Right lobe of liver (tissue), 6 donors: ENCODE measurements around the gene CCDC71. TPM values are rescaled to one million over a fixed set of nuclear protein-coding genes. Genes with fewer than 3 reads are reported as not detected.
A peak's percentile ranks its signal among the peaks of the same experiment; 100 is the strongest.

ENCODE experiments used
- ATAC-seq, 4 donors: fragments of 200-7000 bp; cut with Tn5 transposase; one replicate each; pipeline ENCODE4 v1.9.1; 2020; ENCODE audit warnings: mild to moderate bottlenecking in 4 of 4, moderate library complexity in 4 of 4
- DNase-seq, 3 donors: peaks; one replicate each; pipeline ENCODE4 v3.0.0-alpha.2; 2020
- H3K27ac ChIP-seq, 3 donors: fragments of 200-600 bp; one replicate each; pipeline ENCODE4 v1.8.0; 2022
- H3K27me3 ChIP-seq, 2 donors: fragments of 200-600 bp; one replicate each; pipeline ENCODE4 v1.8.0; 2022
- H3K36me3 ChIP-seq, 4 donors: fragments of 200-600 bp; sonication (generic) in 1 of 4; one replicate each; pipeline versions ENCODE4 v1.5.1 to v1.8.0; 2017 to 2022; ENCODE audit warnings: control low read depth in 1 of 4
- H3K4me1 ChIP-seq, 4 donors: fragments of 200-600 bp; sonication (generic) in 1 of 4; one replicate each; pipeline versions ENCODE4 v1.5.1 to v1.8.0; 2017 to 2022; ENCODE audit warnings: control low read depth in 1 of 4
- H3K4me3 ChIP-seq, 3 donors: fragments of 200-600 bp; one replicate each; pipeline ENCODE4 v1.8.0; 2022
- H3K9me3 ChIP-seq, 4 donors: fragments of 200-600 bp; sonication (generic) in 1 of 4; one replicate each; pipeline versions ENCODE4 v1.5.1 to v1.8.0; 2017 to 2022; ENCODE audit warnings: control low read depth in 1 of 4
- POLR2A ChIP-seq: fragments of 450-650 bp; IDR thresholded peaks from one replicate; pipeline ENCODE4 v1.6.1; 2017; ENCODE audit warnings: antibody characterized with exemption, mild to moderate bottlenecking
- WGBS: methylation state at CpG from one replicate; pipeline ENCODE4 v1.1.6; 2018; ENCODE audit warnings: low coverage, low lambda C conversion rate; ENCODE audit not compliant: insufficient coverage; ENCODE audit errors: missing lambda C conversion rate; 5-methylcytosine and 5-hydroxymethylcytosine counted together
- intact Hi-C, 2 donors: fragments of 100-400 bp; cut with DNase I; formaldehyde crosslinking; loops; one replicate each; pipeline versions ENCODE4 v1.11.2 to v1.14.1; 2022
- total RNA-seq, 6 experiments: library from RNA; depleted of rRNA in 2 of 6; stranded (reverse); fragments of >200 nt in 2 of 6; fragmentation: NEBNext Ultra II Directional in 3 of 6; extraction: Animal tissue kit (Norgen Biotek cat#: 25700) in 3 of 6; gene quantifications; one replicate each; pipeline versions ENCODE4 v1.1.0 to v1.2.4, GENCODE V29; 2016 to 2023
- TF ChIP-seq, protein P1 (sequence below), 4 donors: fragments of 200-600 bp in 3 of 4; fragments of 450-650 bp in 1 of 4; IDR thresholded peaks; one replicate each; pipeline versions ENCODE4 v1.5.1 to v1.8.0; 2016 to 2022; ENCODE audit warnings: antibody characterized with exemption in 4 of 4, mild to moderate bottlenecking in 2 of 4
- donor health status: DM: no; HTN: yes; CAD: no.
- donor health status: DM: no; HTN: no; CAD: no.
- donor health status: DM: no; HTN: no; CAD: no.
- donor health status: DM: no; HTN: yes; CAD: no.
- donor health status: DM: no; HTN: yes; CAD: no.

The CCDC71 gene
- total RNA-seq, 6 experiments from 2014 or later, result 8.0 to 18.9 (median 8.6) TPM

DNA sequence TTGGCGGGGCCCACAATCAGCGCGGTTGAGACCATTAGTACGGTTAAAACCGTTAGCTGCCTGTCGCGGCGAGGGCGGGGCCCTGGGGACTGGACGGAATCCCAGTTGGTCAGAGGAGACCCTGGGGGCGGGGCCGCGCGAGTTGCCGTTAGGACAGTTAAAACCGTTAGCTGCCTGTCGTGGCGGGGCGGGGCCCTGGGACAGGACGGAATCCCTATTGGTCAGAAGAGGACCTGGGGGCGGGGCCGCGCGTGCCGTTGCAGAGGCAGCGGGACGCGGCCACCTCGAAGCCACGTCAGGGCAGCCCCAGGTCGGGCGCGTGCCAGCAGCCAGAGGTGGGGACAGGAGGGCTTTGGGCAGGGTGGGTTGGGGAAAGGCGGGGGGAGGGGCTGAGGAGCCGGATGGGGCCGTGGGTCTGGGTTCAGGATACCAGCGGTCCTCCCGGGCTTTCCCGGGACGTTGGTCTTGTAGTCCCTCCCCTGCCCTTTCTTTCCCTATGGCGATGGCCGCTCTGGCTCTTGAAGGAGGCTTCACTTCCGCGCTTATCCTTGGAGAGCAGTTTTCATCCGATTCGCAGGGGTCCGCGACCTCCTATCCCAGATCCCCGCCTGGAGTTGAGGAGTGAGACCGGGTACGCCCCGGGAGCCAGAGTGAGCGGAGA is 33.2 kb upstream of the CCDC71 start:
- DNase-seq (peak; percentile 81 to 90 (median 87)), ATAC-seq (peak; percentile 69 to 97 (median 94))
- TF ChIP-seq, protein P1, sequence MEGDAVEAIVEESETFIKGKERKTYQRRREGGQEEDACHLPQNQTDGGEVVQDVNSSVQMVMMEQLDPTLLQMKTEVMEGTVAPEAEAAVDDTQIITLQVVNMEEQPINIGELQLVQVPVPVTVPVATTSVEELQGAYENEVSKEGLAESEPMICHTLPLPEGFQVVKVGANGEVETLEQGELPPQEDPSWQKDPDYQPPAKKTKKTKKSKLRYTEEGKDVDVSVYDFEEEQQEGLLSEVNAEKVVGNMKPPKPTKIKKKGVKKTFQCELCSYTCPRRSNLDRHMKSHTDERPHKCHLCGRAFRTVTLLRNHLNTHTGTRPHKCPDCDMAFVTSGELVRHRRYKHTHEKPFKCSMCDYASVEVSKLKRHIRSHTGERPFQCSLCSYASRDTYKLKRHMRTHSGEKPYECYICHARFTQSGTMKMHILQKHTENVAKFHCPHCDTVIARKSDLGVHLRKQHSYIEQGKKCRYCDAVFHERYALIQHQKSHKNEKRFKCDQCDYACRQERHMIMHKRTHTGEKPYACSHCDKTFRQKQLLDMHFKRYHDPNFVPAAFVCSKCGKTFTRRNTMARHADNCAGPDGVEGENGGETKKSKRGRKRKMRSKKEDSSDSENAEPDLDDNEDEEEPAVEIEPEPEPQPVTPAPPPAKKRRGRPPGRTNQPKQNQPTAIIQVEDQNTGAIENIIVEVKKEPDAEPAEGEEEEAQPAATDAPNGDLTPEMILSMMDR (IDR thresholded peaks at IDR 0.05), result no peak
- TF ChIP-seq POLR2A, result no peak
- H3K4me1 ChIP-seq, result no peaks in the 10 kb centered on the region
- peak overlapping the region; percentile 18 to 36 (median 22) for H3K4me3 ChIP-seq
- H3K27ac ChIP-seq, result peak overlapping the region in 2 of 3 donors; percentile 36 to 49
- WGBS, result 66% methylated on average over 10 of the region's 53 CpGs
- intact Hi-C loops, result no loop called here
- H3K9me3 ChIP-seq, result no peaks in the 10 kb centered on the region
- H3K27me3 ChIP-seq, result no peaks in the 10 kb centered on the region
- H3K36me3 ChIP-seq, result no peaks in the 10 kb centered on the region

GRCh38 chr3:49198611-49199230 is 32.6 kb upstream of the CCDC71 start:
- no peak overlapping the region for H3K27ac ChIP-seq
- DNase-seq (no peak), ATAC-seq (no peak)

GRCh38 chr3:49198161-49198560 is 32.0 kb upstream of the CCDC71 start:
- no peaks in the 10 kb centered on the region for H3K9me3 ChIP-seq
- no peaks in the 10 kb centered on the region for H3K4me1 ChIP-seq
- DNase-seq (no peak), ATAC-seq (no peak)
- no peaks in the 10 kb centered on the region for H3K36me3 ChIP-seq
- H3K27ac ChIP-seq, result no peak overlapping the region
- TF ChIP-seq, protein P1 (IDR thresholded peaks at IDR 0.05), result no peak
- TF ChIP-seq POLR2A, result no peak
- H3K4me3 ChIP-seq, result no peak overlapping the region
- H3K27me3 ChIP-seq, result no peaks in the 10 kb centered on the region
- intact Hi-C loops, result no loop called here
- 56% methylated on average over 2 of the region's 3 CpGs for WGBS

More at GRCh38 chr3:49198611-49199230, 32.6 kb upstream of the CCDC71 start:
- intact Hi-C loops, result no loop called here
- H3K4me3 ChIP-seq, result peak overlapping the region in 1 of 3 donors; percentile 36
- H3K27me3 ChIP-seq, result no peaks in the 10 kb centered on the region
- 90% methylated on average over 7 of the region's 24 CpGs for WGBS
- H3K36me3 ChIP-seq, result no peaks in the 10 kb centered on the region
- H3K9me3 ChIP-seq, result no peaks in the 10 kb centered on the region
- no peaks in the 10 kb centered on the region for H3K4me1 ChIP-seq
- TF ChIP-seq POLR2A, result no peak
- TF ChIP-seq, protein P1 (IDR thresholded peaks at IDR 0.05), result no peak

DNA sequence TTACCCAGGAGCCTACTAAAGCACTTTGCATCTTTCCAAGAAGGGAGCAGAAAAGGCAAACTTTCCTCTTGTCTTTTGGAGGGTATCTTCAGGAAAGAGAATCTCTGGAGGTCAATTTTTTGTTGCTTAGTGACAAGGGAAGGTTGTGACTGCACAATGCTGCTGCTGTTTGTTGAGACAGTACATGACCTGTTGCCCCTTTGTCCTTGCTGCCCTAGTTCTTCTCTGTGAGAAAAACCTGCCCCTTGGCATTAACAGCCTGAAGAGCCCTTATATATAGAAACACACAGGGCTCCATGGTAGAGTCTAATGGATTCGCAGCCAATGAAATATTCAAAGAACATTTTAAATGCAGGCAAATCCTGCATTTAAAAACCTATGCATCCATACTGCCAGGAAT is 25.6 kb upstream of the CCDC71 start:
- intact Hi-C loops, result no loop called here
- no peak overlapping the region for H3K4me3 ChIP-seq
- no peak for TF ChIP-seq POLR2A
- TF ChIP-seq, protein P1 (IDR thresholded peaks at IDR 0.05), result no peak
- H3K36me3 ChIP-seq, result no peaks in the 10 kb centered on the region
- DNase-seq (no peak), ATAC-seq (peak in 1 of 4 donors; percentile 21)
- H3K9me3 ChIP-seq, result no peaks in the 10 kb centered on the region
- H3K27me3 ChIP-seq, result no peaks in the 10 kb centered on the region
- 89% methylated on average over 1 of the region's 1 CpG for WGBS
- H3K4me1 ChIP-seq, result no peaks in the 10 kb centered on the region
- no peak overlapping the region for H3K27ac ChIP-seq
